IMR-90 (cell line): Measurements from ENCODE around the gene CSTA. TPM values are rescaled to one million over a fixed set of nuclear protein-coding genes. Genes with fewer than 3 reads are reported as not detected.

Source experiments
- ATAC-seq: fragments of 200-7000 bp; cut with Tn5 transposase; 2 replicates; pipeline ENCODE4 v1.9.1; 2020; ENCODE audit warnings: low read depth, mild to moderate bottlenecking, moderate library complexity
- BruUV-seq: library from RNA; stranded (reverse); fragments of 400-500 nt; replicated peaks from 2 replicates; lab custom pipeline; 2021; lab: Mats Ljungman, UMichigan
- CTCF ChIA-PET: fragments of 300-600 bp; formaldehyde crosslinking; extraction: SDS; loops from one replicate; lab custom pipeline; 2021; ENCODE audit warnings: antibody characterized with exemption; lab: Yijun Ruan, JAX
- POLR2A ChIA-PET: fragments of 300-600 bp; sonication (Branson Sonifier 250); formaldehyde crosslinking; loops from one replicate; lab custom pipeline; 2022; ENCODE audit warnings: antibody characterized with exemption; ENCODE audit not compliant: unreplicated experiment; lab: Charles Lee
- DNase-seq: peaks from one replicate; pipeline ENCODE4 v3.0.0; 2013
- H2AFZ ChIP-seq: replicated peaks from 2 replicates; pipeline ENCODE3; 2013; ENCODE audit warnings: low read length, mild to moderate bottlenecking; ENCODE audit not compliant: poor library complexity
- H2AK5ac ChIP-seq: 2 replicates; pipeline ENCODE4 v1.6.1; 2013; ENCODE audit warnings: low read depth, low read length, inconsistent platforms
- H2AK9ac ChIP-seq: replicated peaks from 2 replicates; pipeline ENCODE3; 2013; ENCODE audit warnings: mild to moderate bottlenecking, low read depth, low read length, moderate library complexity; ENCODE audit not compliant: poor library complexity
- H2BK120ac ChIP-seq: 2 replicates; pipeline ENCODE4 v1.6.1; 2013; ENCODE audit warnings: low read depth, low read length, inconsistent platforms
- H2BK15ac ChIP-seq: 3 replicates; pipeline ENCODE4 v1.6.1; 2013; ENCODE audit warnings: low read depth, low read length, inconsistent platforms
- H2BK20ac ChIP-seq: 2 replicates; pipeline ENCODE4 v1.6.1; 2013; ENCODE audit warnings: low read depth, mild to moderate bottlenecking, inconsistent platforms, low read length, moderate library complexity
- H2BK5ac ChIP-seq: 2 replicates; pipeline ENCODE4 v1.6.1; 2013; ENCODE audit warnings: mild to moderate bottlenecking, low read depth, low read length, inconsistent platforms; ENCODE audit not compliant: poor library complexity, severe bottlenecking
- H3K14ac ChIP-seq: replicated peaks from 2 replicates; pipeline ENCODE4 v1.6.1; 2013; ENCODE audit warnings: low read depth, low read length, inconsistent platforms
- H3K18ac ChIP-seq: 2 replicates; pipeline ENCODE4 v1.6.1; 2013; ENCODE audit warnings: low read depth, low read length, control low read depth
- H3K23ac ChIP-seq: 2 replicates; pipeline ENCODE4 v1.6.1; 2013; ENCODE audit warnings: low read depth, low read length, inconsistent platforms
- H3K27ac ChIP-seq: 2 replicates; pipeline ENCODE4 v1.5.1; 2013; ENCODE audit warnings: mild to moderate bottlenecking, control low read depth, low read length; ENCODE audit not compliant: insufficient read depth
- H3K27me3 ChIP-seq: 2 replicates; pipeline ENCODE4 v1.6.1; 2013; ENCODE audit warnings: low read length; ENCODE audit not compliant: control insufficient read depth, insufficient read depth
- H3K36me3 ChIP-seq: 2 replicates; pipeline ENCODE4 v1.6.1; 2013; ENCODE audit warnings: low read length, mixed read lengths; ENCODE audit not compliant: control insufficient read depth, insufficient read depth
- H3K4ac ChIP-seq: 2 replicates; pipeline ENCODE4 v1.6.1; 2013; ENCODE audit warnings: low read depth, low read length, inconsistent platforms
- H3K4me1 ChIP-seq: 2 replicates; pipeline ENCODE4 v1.6.1; 2013; ENCODE audit warnings: low read length, mixed read lengths; ENCODE audit not compliant: control insufficient read depth, insufficient read depth
- H3K4me2 ChIP-seq: 2 replicates; pipeline ENCODE4 v1.6.1; 2013; ENCODE audit warnings: low read depth, mild to moderate bottlenecking, control low read depth, low read length, moderate library complexity
- H3K4me3 ChIP-seq: 2 replicates; pipeline ENCODE4 v1.5.1; 2013; ENCODE audit warnings: low read depth, mild to moderate bottlenecking, control low read depth, low read length, moderate library complexity; ENCODE audit not compliant: insufficient read depth
- H3K56ac ChIP-seq: 2 replicates; pipeline ENCODE4 v1.6.1; 2013; ENCODE audit warnings: low read length, inconsistent platforms; ENCODE audit not compliant: insufficient read depth; ENCODE audit errors: extremely low read depth
- H3K79me1 ChIP-seq, 2 experiments: 2 replicates each; pipeline ENCODE4 v1.6.1; 2013; ENCODE audit warnings: low read length in 2 of 2, inconsistent platforms in 1 of 2, low read depth in 1 of 2
- H3K9ac ChIP-seq: 2 replicates; pipeline ENCODE4 v1.6.1; 2013; ENCODE audit warnings: low read depth, low read length, control low read depth
- H3K9me1 ChIP-seq: 2 replicates; pipeline ENCODE4 v1.6.1; 2013; ENCODE audit warnings: low read length, inconsistent platforms; ENCODE audit not compliant: insufficient read depth
- H3K9me3 ChIP-seq: 2 replicates; pipeline ENCODE4 v1.6.1; 2013; ENCODE audit warnings: low read length; ENCODE audit not compliant: control insufficient read depth, insufficient read depth
- H4K20me1 ChIP-seq: 2 replicates; pipeline ENCODE4 v1.6.1; 2013; ENCODE audit warnings: low read length, inconsistent platforms; ENCODE audit not compliant: insufficient read depth
- H4K5ac ChIP-seq: 2 replicates; pipeline ENCODE4 v1.6.1; 2013; ENCODE audit warnings: mild to moderate bottlenecking, low read depth, low read length, control low read depth
- H4K8ac ChIP-seq, 2 experiments: 2 replicates each; pipeline ENCODE4 v1.6.1; 2013; ENCODE audit warnings: low read depth in 2 of 2, low read length in 2 of 2, control low read depth in 1 of 2, inconsistent platforms in 1 of 2
- H4K91ac ChIP-seq: 2 replicates; pipeline ENCODE4 v1.6.1; 2013; ENCODE audit warnings: low read depth, low read length, inconsistent platforms; ENCODE audit not compliant: insufficient read depth
- CTCF ChIP-seq: conservative IDR thresholded peaks from 2 replicates; pipeline ENCODE4 v1.5.1; 2012; ENCODE audit warnings: mild to moderate bottlenecking, low read depth, low read length, improper control_type of control experiment
- FOS ChIP-seq: fragments of 150-350 bp; IDR thresholded peaks from 2 replicates; pipeline ENCODE4 v1.6.1; 2016; ENCODE audit warnings: low read depth, low read length
- MAFK ChIP-seq: IDR thresholded peaks from 2 replicates; pipeline ENCODE4 v1.6.1; 2012; ENCODE audit warnings: low read depth, low read length, improper control_type of control experiment
- MAZ ChIP-seq: IDR thresholded peaks from 2 replicates; pipeline ENCODE4 v1.6.1; 2012; ENCODE audit warnings: low read depth, mild to moderate bottlenecking, low read length, improper control_type of control experiment, moderate library complexity, borderline replicate concordance
- MXI1 ChIP-seq: IDR thresholded peaks from 2 replicates; pipeline ENCODE4 v1.6.1; 2012; ENCODE audit warnings: low read depth, mild to moderate bottlenecking, low read length, moderate library complexity, borderline replicate concordance
- NFE2L2 ChIP-seq: fragments of 150-350 bp; IDR thresholded peaks from 2 replicates; pipeline ENCODE4 v1.6.1; 2016; ENCODE audit warnings: low read depth, mild to moderate bottlenecking, low read length
- RAD21 ChIP-seq: IDR thresholded peaks from 2 replicates; pipeline ENCODE4 v1.6.1; 2012; ENCODE audit warnings: low read length, improper control_type of control experiment
- RFX5 ChIP-seq: IDR thresholded peaks from 2 replicates; pipeline ENCODE4 v1.8.0; 2012; ENCODE audit warnings: low read depth, mild to moderate bottlenecking, low read length, moderate library complexity
- SMC3 ChIP-seq: fragments of 150-350 bp; IDR thresholded peaks from 2 replicates; pipeline ENCODE4 v1.6.1; 2016; ENCODE audit warnings: low read depth, mild to moderate bottlenecking, antibody characterized with exemption, low read length, moderate library complexity
- USF2 ChIP-seq: fragments of 150-350 bp; IDR thresholded peaks from 2 replicates; pipeline ENCODE4 v1.6.1; 2017; ENCODE audit warnings: mild to moderate bottlenecking, antibody characterized with exemption, low read length, low read depth
- WGBS, 2 experiments: methylation state at CpG; one replicate each; pipeline versions ENCODE4 v1.1.5 to v1.1.7; 2013; ENCODE audit warnings: missing lambda C conversion rate in 2 of 2; ENCODE audit not compliant: insufficient read length in 1 of 2; ENCODE audit errors: extremely low coverage in 2 of 2; 5-methylcytosine and 5-hydroxymethylcytosine counted together
- dilution Hi-C: fragments of 300-500 bp; cut with HindIII; formaldehyde crosslinking; loops from one replicate; pipeline ENCODE4 v1.14.3; 2018; ENCODE audit warnings: low sequenced_read_pairs; ENCODE audit not compliant: unreplicated experiment
- in situ Hi-C: fragments of 300-500 bp; cut with MboI; formaldehyde crosslinking; loops from 3 replicates; pipeline ENCODE4 v1.14.3; 2019; ENCODE audit warnings: low sequenced_read_pairs, inconsistent platforms, mixed read lengths
- intact Hi-C: fragments of 100-400 bp; cut with micrococcal nuclease; formaldehyde crosslinking; loops from 2 replicates; pipeline ENCODE4 v1.10.0; 2022
- polyA plus RNA-seq, 3 experiments: library from polyadenylated mRNA; depleted of rRNA; stranded (reverse); fragments of >200 nt; gene quantifications; 2 replicates each; pipeline ENCODE4 v1.2.3, GENCODE V29; 2012; ENCODE audit warnings: low replicate concordance in 1 of 3
- total RNA-seq: library from RNA; depleted of rRNA; stranded (reverse); fragments of >200 nt; gene quantifications from 2 replicates; pipeline ENCODE4 v1.2.3, GENCODE V29; 2012

The CSTA gene
- total and polyA plus RNA-seq, 2 of the 4 experiments (the other 2 are of a cell fraction), result 0.17 TPM; not detected in 1

GRCh38 chr3:122307094-122307687 lies 17.9 kb upstream of the CSTA start:
- Histone ChIP-seq H4K20me1 (no peaks in the 10 kb centered on the region), H2BK120ac (no peak overlapping the region), H3K27ac (no peak overlapping the region), H3K79me1 (no peaks in the 10 kb centered on the region), H2AK9ac (no peak overlapping the region), H3K36me3 (no peaks in the 10 kb centered on the region), H3K9me3 (no peaks in the 10 kb centered on the region), H3K4me3 (no peak overlapping the region), H3K56ac (no peak overlapping the region), H3K9ac (no peak overlapping the region), H3K4me1 (no peaks in the 10 kb centered on the region), H2AK5ac (no peak overlapping the region), H4K91ac (no peak overlapping the region), H3K4ac (no peak overlapping the region), H3K23ac (no peak overlapping the region), H2BK20ac (no peak overlapping the region), H4K8ac (no peak overlapping the region), H3K9me1 (no peaks in the 10 kb centered on the region), H3K27me3 (peaks cover 3% of the 10 kb centered on the region), H2BK5ac (no peak overlapping the region), H2BK15ac (no peak overlapping the region), H3K18ac (no peak overlapping the region), H4K5ac (no peak overlapping the region), H2AFZ (no peak overlapping the region), H3K4me2 (no peak overlapping the region), H3K14ac (no peak overlapping the region)
- DNase-seq (no peak), ATAC-seq (no peak)
- dilution Hi-C loops, result no loop called here
- no peak for TF ChIP-seq MAFK
- no peak for TF ChIP-seq NFE2L2
- no peak for TF ChIP-seq RFX5
- TF ChIP-seq RAD21, result no peak
- TF ChIP-seq SMC3, result no peak
- TF ChIP-seq USF2, result no peak
- no peak for TF ChIP-seq MXI1
- no peak for TF ChIP-seq MAZ
- TF ChIP-seq CTCF, result no peak
- no peak for TF ChIP-seq FOS
- no TSS peak for BruUV-seq
- 50% methylated on average over 1 of the region's 4 CpGs; no CpG with 5 or more reads in 1 of the 2 experiments for WGBS, 2 experiments
- CTCF ChIA-PET, result no interaction called here
- intact Hi-C loops, result no loop called here
- in situ Hi-C loops, result no loop called here
- POLR2A ChIA-PET, result no interaction called here
